Measurements from ENCODE around the gene PWWP2B.

DNA sequence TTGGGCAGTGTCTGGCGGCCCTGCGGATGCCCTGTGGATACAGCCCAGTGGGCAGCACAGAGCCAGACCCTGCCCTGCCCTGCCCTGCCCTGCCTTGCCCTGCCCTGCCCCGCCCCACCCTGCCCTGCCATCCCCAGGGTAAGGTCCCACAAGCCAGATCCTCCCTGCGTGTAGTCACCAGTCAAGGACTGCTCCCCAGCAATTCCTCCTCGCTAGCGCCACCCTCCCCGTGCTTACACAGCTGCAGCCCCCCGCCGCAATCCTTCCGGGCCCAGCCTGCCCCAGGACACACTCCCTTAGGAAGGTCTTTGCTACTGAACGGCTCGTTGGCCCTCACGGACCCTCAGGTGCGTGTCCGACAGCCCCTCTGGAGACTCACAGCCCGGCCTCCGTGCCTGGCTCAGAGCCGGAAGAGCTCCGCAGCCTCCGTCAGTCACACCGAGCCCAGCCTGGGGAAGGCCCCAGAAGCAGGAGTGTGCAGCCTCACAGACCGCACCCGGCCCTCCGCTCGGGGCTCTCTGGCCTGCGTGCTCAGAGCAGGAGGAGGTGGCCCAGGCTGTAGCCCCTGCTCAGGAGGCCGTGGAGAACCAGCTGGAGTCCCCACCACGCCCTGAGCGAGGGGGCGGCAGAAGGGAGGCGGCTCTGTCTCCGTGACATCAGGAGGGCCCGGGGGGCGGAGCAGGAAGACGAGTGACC lies 68.3 kb downstream of the PWWP2B start:
- TF ChIP-seq ZNF354B (CRISPR knock-in tag; IDR thresholded peaks at IDR 0.05) (no peak), ZNF3 (CRISPR knock-in tag; IDR thresholded peaks at IDR 0.05) (no peak), STAT5B (CRISPR knock-in tag; IDR thresholded peaks at IDR 0.05) (no peak), TBL1XR1 (IDR thresholded peaks at IDR 0.05; ENCODE audit: low read length in 2 of 2) (no peak), GABPA (tag; conservative IDR thresholded peaks at IDR 0.05; ENCODE audit: low read depth) (no peak), ZNF395 (CRISPR knock-in tag; IDR thresholded peaks at IDR 0.05) (no peak), SP2 (IDR thresholded peaks at IDR 0.05; ENCODE audit: extremely low read depth, low read depth, low read length, poor library complexity, severe bottlenecking) (no peak)
- TF ChIP-seq, protein P1, sequence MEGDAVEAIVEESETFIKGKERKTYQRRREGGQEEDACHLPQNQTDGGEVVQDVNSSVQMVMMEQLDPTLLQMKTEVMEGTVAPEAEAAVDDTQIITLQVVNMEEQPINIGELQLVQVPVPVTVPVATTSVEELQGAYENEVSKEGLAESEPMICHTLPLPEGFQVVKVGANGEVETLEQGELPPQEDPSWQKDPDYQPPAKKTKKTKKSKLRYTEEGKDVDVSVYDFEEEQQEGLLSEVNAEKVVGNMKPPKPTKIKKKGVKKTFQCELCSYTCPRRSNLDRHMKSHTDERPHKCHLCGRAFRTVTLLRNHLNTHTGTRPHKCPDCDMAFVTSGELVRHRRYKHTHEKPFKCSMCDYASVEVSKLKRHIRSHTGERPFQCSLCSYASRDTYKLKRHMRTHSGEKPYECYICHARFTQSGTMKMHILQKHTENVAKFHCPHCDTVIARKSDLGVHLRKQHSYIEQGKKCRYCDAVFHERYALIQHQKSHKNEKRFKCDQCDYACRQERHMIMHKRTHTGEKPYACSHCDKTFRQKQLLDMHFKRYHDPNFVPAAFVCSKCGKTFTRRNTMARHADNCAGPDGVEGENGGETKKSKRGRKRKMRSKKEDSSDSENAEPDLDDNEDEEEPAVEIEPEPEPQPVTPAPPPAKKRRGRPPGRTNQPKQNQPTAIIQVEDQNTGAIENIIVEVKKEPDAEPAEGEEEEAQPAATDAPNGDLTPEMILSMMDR (IDR thresholded peaks at IDR 0.05 in 2 of 3, conservative IDR thresholded peaks at IDR 0.05 in 1 of 3; ENCODE audit: insufficient read depth in 2 of 3, low read depth in 1 of 3, low read length in 3 of 3): no peak
- TF ChIP-seq, protein P2, sequence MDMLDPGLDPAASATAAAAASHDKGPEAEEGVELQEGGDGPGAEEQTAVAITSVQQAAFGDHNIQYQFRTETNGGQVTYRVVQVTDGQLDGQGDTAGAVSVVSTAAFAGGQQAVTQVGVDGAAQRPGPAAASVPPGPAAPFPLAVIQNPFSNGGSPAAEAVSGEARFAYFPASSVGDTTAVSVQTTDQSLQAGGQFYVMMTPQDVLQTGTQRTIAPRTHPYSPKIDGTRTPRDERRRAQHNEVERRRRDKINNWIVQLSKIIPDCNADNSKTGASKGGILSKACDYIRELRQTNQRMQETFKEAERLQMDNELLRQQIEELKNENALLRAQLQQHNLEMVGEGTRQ (CRISPR knock-in tag; IDR thresholded peaks at IDR 0.05): no peak
- TF ChIP-seq, protein P3, sequence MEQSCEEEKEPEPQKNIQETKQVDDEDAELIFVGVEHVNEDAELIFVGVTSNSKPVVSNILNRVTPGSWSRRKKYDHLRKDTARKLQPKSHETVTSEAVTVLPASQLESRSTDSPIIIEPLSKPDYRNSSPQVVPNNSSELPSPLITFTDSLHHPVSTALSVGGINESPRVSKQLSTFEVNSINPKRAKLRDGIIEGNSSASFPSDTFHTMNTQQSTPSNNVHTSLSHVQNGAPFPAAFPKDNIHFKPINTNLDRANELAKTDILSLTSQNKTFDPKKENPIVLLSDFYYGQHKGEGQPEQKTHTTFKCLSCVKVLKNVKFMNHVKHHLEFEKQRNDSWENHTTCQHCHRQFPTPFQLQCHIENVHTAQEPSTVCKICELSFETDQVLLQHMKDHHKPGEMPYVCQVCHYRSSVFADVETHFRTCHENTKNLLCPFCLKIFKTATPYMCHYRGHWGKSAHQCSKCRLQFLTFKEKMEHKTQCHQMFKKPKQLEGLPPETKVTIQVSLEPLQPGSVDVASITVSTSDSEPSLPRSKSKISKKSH (CRISPR knock-in tag; IDR thresholded peaks at IDR 0.05): no peak

All from K562 (cell line).